SH-SY5Y (cell line): ENCODE measurements around the gene MRPL55.

Experiments
- GATA2 ChIP-seq: IDR thresholded peaks from 2 replicates; pipeline ENCODE4 v1.6.1; 2011; ENCODE audit warnings: mild to moderate bottlenecking, low read depth, low read length
- GATA3 ChIP-seq: IDR thresholded peaks from 2 replicates; pipeline ENCODE4 v1.6.1; 2011; ENCODE audit warnings: low read depth, mild to moderate bottlenecking, low read length, moderate library complexity

DNA sequence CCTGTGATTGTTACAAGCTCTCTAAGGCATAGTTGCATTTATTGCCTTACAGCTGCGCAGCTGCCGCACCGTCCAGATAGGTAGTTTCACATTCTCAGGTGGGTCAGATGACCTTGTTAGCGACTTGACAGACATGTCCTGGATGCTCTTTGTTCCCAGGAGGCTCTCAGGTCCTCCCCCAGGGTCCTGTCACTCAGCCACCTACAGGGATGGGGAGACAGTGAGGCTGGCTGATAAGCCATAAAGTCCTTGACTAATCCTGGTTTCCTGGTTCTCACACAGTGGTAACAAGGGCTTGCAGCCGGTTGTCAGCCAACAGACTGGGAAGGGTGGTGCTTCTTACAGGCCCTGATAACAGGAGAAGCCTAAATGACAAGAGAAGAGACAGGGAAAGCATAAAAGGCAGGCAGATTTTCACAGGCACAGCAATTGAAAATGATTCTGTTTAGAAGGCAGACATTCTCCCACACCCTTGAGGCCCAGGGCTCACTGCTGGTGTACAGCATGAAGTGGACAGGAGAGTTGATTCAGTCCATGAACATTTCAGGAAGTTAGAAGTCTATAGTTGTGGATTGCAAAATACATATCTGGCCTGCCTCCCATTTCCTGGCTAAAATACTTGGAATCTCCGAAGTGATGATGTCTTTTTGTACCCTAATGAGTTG lies 23.7 kb downstream of the MRPL55 start:
- no peak for TF ChIP-seq GATA3
- no peak for TF ChIP-seq GATA2
